ENCODE data around the gene SNX8. TPM values are rescaled to one million over a fixed set of nuclear protein-coding genes. Genes with fewer than 3 reads are reported as not detected.
"Not testable (repeated sequence)": the region's sequence is repeated elsewhere in the genome, so short reads cannot be mapped to it uniquely, and the experiment has no call there.

The SNX8 gene
- total RNA-seq, 1 experiment from 2014 or later: 10.3 TPM

DNA sequence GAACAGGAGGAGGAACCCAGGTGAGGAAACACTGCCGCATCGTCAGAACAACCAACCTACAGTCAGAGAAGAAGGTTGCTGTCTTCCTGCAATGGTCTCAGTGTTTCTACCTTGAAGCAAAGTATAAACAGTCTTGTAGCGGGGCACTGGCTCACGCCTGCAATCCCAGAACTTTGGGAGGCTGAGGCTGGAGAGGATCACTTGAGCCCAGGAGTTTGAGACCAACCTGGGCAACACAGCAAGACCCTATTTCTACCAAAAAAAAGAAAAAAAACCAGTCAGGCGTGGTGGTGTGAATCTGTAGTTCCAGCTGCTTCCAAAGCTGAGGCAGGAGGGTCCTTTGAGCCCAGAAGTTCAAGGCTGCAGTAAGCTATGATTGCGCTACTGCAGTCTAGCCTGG is 23.4 kb downstream of the SNX8 start:
- DNase-seq (ENCODE audit: low read depth): no peak

DNA sequence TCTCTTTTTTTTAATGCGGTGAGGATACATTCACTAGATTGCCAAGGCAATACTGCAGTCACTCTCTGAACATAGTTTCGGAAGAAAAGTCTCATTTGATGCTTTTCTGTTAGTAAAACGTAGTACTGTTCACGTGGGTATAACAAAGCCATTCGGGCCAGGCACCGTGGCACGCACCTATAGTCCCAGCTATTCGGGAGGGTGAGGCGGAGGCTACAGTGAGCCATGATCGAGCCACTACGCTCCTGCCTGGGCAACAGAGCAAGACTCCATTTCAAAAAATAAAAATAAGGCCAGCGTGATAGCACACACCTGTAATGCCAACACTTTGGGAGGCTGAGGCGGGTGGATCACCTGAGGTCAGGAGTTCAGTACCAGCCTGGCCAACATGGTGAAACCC is 24.6 kb downstream of the SNX8 start:
- DNase-seq (ENCODE audit: low read depth): no peak

DNA sequence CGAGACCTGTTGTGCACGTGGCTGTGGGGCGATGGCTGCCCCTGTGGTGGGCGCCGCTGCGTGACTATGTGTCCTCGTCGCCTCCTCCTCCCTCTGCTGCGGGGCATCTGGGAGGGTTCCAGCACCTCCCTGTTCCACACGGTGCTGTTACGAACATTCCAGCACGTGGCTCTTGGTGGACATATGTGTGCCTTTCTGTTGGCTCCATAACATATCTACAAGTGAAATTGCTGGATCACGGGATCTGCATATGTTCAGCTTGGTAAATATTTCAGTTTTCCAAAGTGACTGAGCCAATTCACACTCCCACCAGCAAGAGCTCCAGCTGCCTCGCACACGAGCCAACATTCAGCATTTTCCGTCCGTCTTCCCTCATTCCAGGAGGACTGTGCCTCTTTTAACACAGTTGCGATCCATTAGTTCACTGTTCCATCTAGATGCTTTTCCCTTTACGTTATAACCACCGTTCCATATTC is 25.1 kb downstream of the SNX8 start:
- no peak for DNase-seq (ENCODE audit: low read depth)

DNA sequence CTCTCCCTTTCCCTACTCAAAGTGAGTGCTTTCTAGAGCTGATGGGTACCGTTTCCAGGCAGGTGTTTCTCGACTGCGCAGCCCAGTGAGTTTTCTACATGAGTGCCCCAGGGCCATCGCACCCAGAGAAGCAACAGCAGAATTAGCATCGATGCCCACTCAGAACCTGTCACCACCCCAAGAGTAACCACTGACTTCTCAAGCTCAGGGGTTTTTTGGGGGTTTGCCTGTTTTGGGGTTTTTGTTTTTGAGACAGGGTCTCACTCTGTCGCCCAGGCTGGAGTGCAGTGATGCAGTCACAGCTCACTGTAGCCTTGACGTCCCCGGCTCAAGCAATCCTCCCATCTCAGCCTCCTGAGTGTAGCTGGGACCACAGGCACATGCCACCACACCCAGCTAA is 25.7 kb downstream of the SNX8 start:
- DNase-seq (ENCODE audit: low read depth): no peak

DNA sequence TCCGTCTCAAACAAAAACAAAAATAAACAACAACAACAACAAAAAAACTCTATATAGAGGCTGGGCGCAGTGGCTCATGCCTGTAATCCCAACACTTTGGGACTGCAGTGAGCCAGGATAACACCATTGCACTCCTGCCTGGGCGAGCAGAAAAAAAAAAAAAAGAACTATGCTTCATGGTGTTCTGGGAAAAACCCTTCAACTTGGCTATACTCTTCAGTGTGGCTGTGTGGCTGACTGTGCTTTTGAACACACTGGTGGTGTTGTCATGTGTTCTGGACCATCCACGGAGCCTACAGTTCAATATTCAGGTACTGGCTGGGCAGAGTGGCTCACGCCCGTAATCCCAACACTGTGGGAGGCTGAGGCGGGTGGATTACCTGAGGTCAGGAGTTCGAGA is 26.5 kb downstream of the SNX8 start:
- no peak for DNase-seq (ENCODE audit: low read depth)

DNA sequence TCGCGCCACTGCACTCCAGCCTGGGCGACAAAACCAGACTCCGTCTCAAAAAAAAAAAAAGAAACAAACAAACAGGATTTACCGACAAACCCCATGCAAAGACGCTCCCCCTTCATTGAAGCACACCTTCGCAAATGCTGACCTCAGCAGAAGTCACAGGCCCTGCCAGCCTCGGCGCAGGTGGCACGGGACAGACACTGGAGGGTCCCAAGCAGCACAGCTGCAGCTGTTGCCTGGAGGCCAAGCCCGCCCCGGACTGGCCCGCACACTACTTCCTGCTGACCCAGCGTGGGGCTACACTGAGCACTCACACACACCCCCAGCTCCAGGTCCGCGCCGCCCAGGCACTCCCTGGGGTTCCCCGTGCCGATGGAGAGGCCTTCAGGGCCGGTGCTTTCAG is 31.2 kb downstream of the SNX8 start:
- DNase-seq (ENCODE audit: low read depth): no peak

DNA sequence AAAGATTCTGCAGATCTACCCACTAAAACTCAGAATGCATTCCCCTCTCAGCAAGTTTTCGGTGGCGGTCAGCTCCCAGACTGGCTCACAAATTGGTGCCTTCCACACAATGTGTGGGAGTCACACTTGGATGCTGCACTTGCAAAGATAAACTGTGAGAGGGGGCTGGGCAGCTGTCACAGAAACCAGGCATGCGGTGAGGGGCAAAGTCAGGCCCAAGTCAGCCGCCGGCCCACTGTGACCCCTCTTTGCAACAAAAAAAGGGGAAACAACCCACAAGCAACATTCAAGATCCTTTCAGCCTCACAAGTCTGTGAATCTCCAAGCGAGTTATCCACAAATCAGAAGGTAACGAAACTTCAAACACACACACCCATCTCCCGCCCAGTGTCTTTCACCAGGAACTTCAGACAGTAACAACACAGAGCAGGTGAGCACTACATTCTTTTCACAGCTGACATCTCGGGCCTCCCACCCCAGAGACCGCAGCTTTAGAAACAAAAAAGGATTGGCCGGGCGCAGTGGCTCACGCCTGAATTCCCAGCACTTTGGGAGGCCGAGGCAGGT is 32.0 kb downstream of the SNX8 start:
- no peak for DNase-seq (ENCODE audit: low read depth)

DNA sequence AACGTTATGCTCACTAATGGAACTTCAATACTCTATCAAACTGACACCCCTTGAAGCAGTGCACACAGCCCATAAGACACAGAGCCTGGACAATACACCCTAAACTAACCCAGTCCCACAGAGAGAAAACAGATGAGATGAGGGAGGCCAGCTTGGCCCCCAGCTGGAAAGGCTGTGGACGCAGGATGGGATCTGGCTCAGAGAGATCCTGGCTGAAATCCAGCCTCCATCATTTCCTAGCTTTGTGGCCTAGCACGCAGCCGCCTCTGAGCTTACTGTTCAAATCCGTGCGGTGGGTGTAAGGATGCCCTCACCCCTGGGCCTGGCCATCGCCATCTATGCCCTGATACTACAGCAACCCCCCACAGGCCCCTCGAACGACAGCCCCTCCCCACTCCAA is 32.7 kb downstream of the SNX8 start:
- no peak for DNase-seq (ENCODE audit: low read depth)

DNA sequence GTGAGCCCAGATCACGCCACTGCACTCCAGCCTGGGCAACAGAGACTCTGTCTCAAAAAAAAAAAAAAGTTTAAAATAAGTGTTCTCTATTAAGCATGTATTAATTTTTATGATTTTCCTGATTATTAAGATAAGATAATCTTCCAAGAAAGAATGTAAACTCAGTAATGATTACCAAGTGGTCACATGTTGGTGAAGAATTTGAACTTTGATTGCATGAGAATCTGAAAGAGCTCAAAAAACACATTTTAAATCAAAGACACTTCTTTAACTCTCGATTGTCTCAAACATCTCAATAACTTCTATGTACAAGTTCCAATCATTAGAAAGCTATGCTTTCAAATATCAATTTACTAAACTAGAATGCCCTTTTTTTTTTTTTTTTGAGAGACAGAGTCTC is 33.8 kb downstream of the SNX8 start:
- DNase-seq (ENCODE audit: low read depth): no peak

DNA sequence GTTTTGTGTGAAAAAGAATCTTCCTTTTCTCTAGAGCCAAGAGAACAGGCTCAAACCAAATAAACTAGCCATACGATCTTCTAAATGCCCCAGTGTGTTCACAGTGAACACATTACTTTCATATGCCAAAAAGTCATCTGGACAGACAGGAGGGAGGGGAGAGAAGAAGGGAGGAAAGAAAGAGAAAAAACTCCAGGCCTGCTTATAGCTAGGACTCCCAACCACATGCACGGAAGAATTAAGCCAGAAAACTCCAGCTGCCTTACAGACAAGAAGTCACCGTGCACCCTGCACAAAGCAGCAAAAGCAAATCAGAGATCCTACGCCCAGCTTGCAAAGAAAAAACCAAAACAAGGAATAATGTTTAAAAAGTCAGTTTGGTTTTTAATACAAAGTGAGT is 34.3 kb downstream of the SNX8 start:
- DNase-seq (ENCODE audit: low read depth): no peak

DNA sequence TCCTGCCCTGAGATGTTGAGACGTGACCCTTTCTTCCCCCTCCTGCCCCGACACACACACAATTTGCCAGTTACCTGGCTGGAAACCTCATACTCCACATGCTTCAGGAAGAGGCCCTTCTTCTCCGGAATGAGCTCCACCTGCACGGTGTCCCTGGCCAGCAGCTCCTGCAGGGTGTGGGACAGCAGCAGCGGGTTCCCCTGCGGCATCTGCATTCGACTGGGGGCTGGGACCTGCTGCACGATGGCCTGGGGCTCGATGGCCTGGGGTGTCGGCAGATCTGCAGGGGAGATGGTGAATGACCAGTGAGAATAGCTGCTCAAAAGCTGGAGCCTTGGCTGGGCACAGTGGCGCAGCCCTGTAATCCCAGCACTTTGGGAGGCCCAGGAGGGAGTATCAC is 36.2 kb downstream of the SNX8 start:
- DNase-seq (ENCODE audit: low read depth): no peak

DNA sequence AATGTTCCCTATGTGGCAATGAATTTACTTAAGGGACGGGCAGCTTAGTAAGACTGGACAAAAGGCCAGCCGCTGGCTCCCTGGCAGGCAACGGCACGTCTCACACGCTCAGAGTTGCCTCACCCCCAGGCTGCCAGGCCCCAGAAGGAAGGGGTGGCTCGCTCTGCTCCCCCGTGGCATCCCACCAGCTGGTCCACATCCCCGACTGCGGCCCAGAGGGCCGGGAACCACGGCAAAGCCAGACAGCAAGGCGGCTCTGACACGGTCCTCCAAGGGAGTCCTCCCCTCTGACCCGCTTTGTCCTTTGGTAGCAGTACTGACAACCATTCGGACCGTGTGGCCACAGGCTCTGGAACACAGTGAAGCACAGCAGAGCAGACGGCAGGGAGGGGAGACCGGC is 38.1 kb downstream of the SNX8 start:
- DNase-seq (ENCODE audit: low read depth): no peak

DNA sequence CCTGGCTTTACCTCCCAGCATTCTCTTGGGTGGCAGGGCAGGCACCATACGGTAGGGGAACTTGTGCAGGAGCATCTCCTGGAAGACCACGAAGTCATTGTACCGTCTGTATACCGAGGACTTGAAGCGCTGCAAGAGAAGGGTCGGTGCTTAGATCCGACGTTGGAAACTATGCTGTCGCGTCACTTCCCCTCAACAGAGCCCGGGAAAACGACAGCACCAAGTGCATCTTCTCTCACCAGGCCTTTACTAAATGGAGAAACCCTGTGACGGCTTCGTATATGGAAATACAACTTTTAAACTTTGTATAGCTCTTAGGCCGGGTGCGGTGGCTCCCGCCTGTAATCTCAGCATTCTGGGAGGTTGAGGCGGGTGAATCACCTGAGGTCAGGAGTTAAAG is 39.1 kb downstream of the SNX8 start:
- DNase-seq (ENCODE audit: low read depth): no peak

DNA sequence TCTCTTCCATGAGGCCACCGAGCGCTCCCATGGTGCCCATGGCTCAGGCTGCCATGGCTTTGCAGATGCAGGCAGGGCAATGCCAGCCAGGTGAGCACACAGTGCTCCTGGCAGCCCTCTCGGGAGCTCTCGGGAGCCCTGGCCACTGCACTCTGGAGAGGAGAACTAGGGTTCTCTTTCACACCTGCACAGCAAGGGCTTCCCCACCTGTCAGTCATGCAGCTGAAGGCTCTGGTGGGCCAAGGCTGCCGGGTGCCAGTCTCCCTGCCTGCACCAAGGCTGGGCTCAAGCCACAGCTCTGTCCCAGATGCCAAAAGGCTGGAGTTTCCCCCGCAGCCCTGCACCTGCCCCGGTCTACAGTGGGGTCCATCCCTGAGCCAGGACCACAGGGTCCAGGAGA is 39.6 kb downstream of the SNX8 start:
- no peak for DNase-seq (ENCODE audit: low read depth)

DNA sequence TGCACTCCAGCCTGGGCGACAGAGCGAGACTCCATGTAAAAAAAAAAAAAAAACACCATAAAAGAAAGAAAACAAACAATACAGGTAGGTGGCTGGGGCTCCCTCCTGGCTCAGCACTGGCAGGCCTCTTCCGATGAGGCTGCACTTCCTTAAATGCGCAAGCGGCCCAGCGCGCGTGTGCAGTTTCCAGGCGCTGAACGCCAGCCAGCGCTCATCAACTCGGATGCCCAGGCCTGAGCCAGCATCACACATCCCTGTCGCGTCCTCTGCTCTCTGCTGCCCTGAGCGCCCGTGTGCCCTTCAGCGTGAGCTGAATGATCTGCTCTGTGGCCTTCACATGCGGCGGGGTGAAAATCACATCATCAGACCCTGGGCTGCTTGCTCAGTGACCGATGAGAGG is 40.4 kb downstream of the SNX8 start:
- DNase-seq (ENCODE audit: low read depth): no peak

DNA sequence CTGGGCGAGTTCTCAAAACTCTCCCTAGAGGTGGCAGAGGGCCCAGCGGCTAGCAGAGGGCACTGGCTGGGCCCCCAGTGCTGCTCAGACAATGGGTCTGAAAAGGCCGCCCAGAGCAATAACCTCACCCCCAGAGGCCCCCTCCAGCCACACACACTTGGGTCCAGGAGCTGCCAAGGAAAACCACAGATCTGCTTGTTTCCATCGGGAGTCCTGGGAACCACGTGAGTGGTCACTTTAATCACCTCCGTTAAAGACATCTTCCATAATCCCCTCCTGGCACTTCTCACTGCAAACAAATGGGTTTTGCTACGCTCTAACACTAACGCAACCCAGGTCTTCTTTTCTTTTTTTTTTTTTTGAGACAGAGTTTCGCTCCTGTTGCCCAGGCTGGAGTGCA is 42.2 kb downstream of the SNX8 start:
- DNase-seq (ENCODE audit: low read depth): no peak

DNA sequence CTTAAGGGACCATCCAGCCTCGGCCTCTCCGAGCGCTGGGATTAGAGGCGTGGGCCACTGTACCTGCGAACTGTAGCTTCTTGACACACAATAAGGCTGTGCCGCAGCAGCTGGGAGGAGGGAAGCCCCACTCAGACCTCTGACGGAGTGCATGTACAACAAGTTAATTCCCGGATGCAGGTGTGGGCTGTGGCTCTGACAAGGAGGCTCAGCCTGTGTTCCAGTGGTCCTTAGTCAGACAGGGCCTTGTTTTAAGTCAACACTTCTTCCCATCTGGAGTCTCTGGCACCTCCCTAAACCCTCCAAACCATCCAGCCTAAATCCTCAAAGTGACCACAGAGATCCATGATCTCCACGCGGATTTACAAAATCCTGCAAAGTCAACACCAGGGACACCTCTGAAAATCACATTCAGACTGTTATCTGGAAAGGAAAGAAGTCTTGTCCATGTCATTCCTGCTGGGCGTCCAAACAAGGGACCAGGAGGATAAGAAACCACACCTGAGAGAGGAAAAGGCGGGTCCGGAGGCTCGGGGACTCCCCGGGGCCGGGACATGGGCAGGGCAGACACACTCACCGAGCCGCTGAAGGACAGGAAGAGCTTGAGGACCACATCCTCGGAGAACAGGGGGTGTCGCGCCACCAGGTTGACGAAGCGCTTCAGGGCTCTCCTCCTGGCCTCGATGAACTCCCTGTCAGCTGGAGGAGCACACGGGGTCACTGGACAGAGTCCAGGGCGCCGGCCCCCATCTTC is 42.8 kb downstream of the SNX8 start:
- no peak for DNase-seq (ENCODE audit: low read depth)

DNA sequence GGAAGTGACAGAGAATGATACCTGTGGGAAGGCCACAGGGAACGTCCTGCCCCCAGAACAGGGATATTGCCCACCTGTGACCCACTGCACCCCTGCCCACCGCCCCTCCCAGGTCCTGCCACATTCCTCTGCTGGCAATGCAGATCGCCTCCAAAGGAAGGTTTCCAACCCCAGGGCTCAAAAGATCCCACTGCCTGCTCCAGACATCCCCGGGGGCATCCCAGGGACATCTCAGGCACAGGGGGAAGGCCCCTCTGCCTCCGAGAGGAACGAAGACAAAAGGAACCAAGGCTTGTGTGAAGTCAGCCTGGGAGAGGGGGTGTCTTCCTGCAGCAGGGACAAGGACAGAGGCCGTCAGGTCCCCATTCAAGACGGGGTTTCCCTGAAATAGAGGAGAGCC is 43.7 kb downstream of the SNX8 start:
- DNase-seq (ENCODE audit: low read depth): no peak

DNA sequence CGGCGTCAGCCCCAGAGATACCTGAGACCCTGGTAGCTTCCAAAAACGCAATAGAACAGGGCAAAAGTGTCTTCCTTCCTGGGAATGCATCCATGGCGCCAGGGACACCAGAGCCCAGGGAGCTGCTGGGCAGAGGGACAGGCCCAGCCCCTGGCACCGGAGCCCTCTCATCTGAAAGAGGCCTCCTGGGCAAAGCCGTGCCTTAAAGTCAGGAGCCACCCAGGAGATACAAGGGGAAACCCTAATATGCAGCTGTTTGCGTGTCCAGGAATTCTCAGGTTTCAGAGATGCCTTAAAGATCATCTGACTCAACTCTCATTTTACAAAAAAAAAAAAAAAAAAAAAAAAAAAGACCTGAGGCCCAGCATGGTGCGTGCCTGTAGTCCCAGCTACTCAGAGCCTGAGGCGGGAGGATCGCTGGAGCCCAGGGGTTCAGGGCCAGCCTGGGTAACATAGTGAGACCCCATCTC is 44.2 kb downstream of the SNX8 start:
- no peak for DNase-seq (ENCODE audit: low read depth)

DNA sequence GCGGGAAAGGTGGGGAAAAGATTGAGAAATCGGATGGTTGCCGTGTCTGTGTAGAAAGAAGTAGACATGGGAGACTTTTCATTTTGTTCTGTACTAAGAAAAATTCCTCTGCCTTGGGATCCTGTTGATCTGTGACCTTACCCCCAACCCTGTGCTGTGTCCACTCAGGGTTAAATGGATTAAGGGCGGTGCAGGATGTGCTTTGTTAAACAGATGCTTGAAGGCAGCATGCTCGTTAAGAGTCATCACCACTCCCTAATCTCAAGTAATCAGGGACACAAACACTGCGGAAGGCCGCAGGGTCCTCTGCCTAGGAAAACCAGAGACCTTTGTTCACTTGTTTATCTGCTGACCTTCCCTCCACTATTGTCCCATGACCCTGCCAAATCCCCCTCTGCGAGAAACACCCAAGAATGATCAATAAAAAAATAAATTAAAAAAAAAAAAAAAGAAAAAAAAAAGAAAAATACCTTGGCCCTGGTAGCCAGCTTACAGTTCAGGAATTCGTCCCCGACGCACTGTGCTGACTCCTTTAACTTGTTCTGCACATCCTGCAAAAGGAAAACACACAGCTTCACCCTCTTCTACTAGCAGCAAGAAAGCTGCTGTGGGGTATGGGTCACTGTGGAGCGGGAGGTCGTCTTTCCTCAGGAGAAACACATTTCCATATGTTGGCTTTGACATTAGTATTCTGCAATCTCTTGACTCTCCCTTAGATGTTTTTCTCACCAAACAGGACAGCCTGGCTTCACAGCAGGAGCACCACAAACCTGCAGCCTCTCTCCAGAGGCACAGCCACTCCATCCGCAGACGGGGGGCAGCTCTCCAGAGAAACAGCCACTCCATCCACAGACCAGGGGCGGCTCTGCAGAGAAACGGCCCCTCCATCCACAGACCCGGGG is 44.9 kb downstream of the SNX8 start:
- DNase-seq (ENCODE audit: low read depth): not testable (repeated sequence)

DNA sequence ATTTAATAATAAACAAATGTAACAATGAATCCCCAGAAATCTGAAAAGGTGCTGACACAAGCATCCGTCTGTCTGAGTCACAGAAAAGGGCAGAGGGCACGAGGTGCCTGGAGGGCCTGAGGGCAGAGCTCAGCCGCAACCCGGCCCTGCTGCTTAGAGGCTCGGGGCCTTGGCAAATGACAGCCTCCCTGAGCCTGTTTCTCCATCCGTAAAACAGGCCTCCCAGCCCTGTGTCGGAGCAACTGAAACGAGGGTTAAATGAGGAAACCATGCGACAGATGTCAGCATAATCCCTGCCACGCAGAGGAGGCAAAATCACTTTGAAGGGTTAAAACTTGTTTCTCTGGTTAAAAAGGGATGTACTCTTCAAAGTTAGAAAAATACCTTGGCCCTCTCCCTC is 47.3 kb downstream of the SNX8 start:
- peak; percentile 83 for DNase-seq (ENCODE audit: low read depth)

DNA sequence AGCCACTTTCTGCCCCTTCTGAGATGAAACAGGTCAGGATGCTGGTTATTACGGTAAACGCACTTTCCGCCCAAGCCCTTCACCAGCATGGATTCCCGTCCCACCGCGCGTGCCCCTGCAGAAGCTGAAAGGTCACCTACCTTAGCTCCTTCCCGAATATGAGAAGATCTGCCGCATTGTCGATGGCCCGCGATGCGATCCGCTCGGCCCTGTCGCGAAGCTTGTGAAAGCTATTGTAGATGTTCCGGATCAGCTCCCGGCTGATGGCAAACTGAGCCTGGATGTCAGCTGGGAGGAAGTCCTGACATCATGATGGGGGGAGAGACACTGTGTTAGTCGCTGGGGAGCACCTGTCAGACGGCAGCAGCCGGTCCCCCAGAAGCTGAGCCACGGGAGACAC is 50.1 kb downstream of the SNX8 start:
- no peak for DNase-seq (ENCODE audit: low read depth)

DNA sequence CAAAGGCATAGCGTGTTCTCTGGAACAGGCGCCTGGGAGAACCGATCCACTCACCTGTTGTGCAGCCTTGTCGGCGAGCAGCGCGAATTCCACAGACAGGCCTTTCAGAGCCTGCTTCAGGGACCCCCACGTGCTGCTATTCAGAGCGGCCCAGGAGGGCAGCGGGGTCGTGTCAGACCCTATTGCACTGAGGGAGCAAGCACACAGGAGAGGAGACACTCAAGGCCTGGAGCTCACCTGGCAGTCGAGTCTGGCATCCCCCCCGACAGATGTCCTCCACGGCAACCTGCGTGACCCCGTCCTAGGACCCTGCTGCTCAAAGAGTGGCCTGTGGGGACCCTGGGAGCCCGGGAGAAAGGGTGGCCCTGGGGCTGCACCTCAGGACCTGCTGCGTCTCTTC is 51.1 kb downstream of the SNX8 start:
- DNase-seq (ENCODE audit: low read depth): no peak

Data from Daoy (cell line).